GM23248 (cell line): Measurements from ENCODE around the gene LPO.

Source experiments
- EZH2 ChIP-seq: fragments of 200-600 bp; sonication (generic); IDR thresholded peaks from 2 replicates; pipeline ENCODE4 v1.6.1; 2018; ENCODE audit warnings: antibody characterized with exemption, mild to moderate bottlenecking; ENCODE audit not compliant: insufficient read depth, poor library complexity, severe bottlenecking
- EZH2phosphoT487 ChIP-seq: fragments of 200-600 bp; sonication (generic); IDR thresholded peaks from 2 replicates; pipeline ENCODE4 v1.6.1; 2018; ENCODE audit warnings: antibody characterized with exemption, moderate library complexity, mild to moderate bottlenecking, low read depth; ENCODE audit not compliant: insufficient read depth

DNA sequence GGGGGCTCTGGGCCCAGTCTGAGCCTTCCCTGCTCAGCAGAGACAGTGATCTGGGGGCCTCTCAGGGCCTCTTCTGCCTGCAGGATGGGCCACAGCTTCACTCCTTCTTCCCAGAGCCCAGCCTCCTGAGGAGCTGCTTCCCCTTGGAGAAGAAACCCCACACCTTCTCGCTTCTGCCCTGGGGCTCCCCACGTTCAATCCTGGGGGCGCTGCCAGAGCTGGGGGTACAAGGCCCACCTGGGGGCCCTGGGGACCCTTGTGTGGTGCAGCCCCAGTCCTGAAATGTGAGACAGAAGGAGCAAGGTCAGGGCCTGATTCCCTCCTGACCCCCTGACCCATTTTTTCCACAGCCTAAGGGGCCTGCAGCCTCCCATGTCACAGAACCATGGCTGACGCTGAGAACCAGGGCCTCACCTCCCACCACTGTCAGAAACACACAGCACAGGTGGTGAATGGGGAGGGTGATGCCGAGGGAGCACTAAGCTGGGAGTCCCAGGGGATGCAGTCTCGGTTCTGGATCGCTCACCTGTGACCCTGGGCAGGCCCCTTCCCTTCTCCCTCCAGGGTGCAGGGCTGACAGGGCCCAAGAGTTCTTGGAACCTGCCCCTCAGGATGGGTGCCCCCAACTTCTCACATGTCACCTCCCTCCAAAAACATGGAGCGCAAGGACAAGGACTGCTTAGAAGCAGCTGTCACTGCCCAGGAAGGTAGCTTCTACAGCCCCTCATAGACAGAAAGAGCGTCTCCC, 64.0 kb downstream of the LPO start:
- TF ChIP-seq EZH2 (no peak), EZH2phosphoT487 (no peak)
